ENCODE results near the gene LRP1-AS.

The LRP1-AS gene

GRCh38 chr12:57128519-57129247, 18.7 kb downstream of the LRP1-AS start:
- DNase-seq (ENCODE audit: low spot score): no peak
- in situ Hi-C loops (cut with MboI; ENCODE audit: low sequenced_read_pairs, unreplicated experiment): no loop called here
- TF ChIP-seq CTCF (IDR thresholded peaks at IDR 0.05; ENCODE audit: borderline replicate concordance, control extremely low read depth, extremely low read depth, insufficient read depth, missing control alignments): no peak

GRCh38 chr12:57127726-57128518, 19.5 kb downstream of the LRP1-AS start, which contains the start of gene LRP1:
Gene LRP1, plus strand, starts transcription at chr12:57128483. Its CDS starts 482 bp downstream, at chr12:57128965.
- no peak for TF ChIP-seq CTCF (IDR thresholded peaks at IDR 0.05; ENCODE audit: borderline replicate concordance, control extremely low read depth, extremely low read depth, insufficient read depth, missing control alignments)
- in situ Hi-C loops (cut with MboI; ENCODE audit: low sequenced_read_pairs, unreplicated experiment): no loop called here
- peak; percentile 91 for DNase-seq (ENCODE audit: low spot score)

- in situ Hi-C loops (cut with MboI; ENCODE audit: low sequenced_read_pairs, unreplicated experiment): no loop called here
- DNase-seq (ENCODE audit: low spot score): peak; percentile 58
- peak; percentile 26 for TF ChIP-seq CTCF (IDR thresholded peaks at IDR 0.05; ENCODE audit: borderline replicate concordance, control extremely low read depth, extremely low read depth, insufficient read depth, missing control alignments)
These were observed 20.2 kb downstream of the LRP1-AS start for GRCh38 chr12:57127101-57127725.

- in situ Hi-C loops (cut with MboI; ENCODE audit: low sequenced_read_pairs, unreplicated experiment): no loop called here
- no peak for TF ChIP-seq CTCF (IDR thresholded peaks at IDR 0.05; ENCODE audit: borderline replicate concordance, control extremely low read depth, extremely low read depth, insufficient read depth, missing control alignments)
- no peak for DNase-seq (ENCODE audit: low spot score)
These were observed 20.9 kb downstream of the LRP1-AS start for GRCh38 chr12:57126561-57126960.

GRCh38 chr12:57126061-57126460, 21.4 kb downstream of the LRP1-AS start:
- DNase-seq (ENCODE audit: low spot score): no peak
- in situ Hi-C loops (cut with MboI; ENCODE audit: low sequenced_read_pairs, unreplicated experiment): no loop called here
- no peak for TF ChIP-seq CTCF (IDR thresholded peaks at IDR 0.05; ENCODE audit: borderline replicate concordance, control extremely low read depth, extremely low read depth, insufficient read depth, missing control alignments)

GRCh38 chr12:57124261-57124877, 23.1 kb downstream of the LRP1-AS start:
- in situ Hi-C loops (cut with MboI; ENCODE audit: low sequenced_read_pairs, unreplicated experiment): loop anchor here (5.0 kb wide), 1 partner anchor 53 kb away; no protein-coding TSS in a partner anchor

More at GRCh38 chr12:57124261-57124877, 23.1 kb downstream of the LRP1-AS start:
- TF ChIP-seq CTCF (IDR thresholded peaks at IDR 0.05; ENCODE audit: borderline replicate concordance, control extremely low read depth, extremely low read depth, insufficient read depth, missing control alignments): peak; percentile 94
- peak; percentile 78 for DNase-seq (ENCODE audit: low spot score)

Data from GM13976 (cell line).